Esophagus squamous epithelium (tissue), 4 donors: ENCODE results near the gene GRN.

Experiments
- CTCF ChIP-seq, 6 experiments: fragments of 450-650 bp in 4 of 6; fragments of 200-600 bp in 2 of 6; sonication (generic) in 2 of 6; IDR thresholded peaks; one replicate each; pipeline ENCODE4 v1.5.1; 2016 to 2019; ENCODE audit warnings: antibody characterized with exemption in 6 of 6, mild to moderate bottlenecking in 4 of 6, moderate library complexity in 4 of 6
- POLR2A ChIP-seq, 4 donors: fragments of 450-650 bp; IDR thresholded peaks; one replicate each; pipeline ENCODE4 v1.6.1; 2017; ENCODE audit warnings: antibody characterized with exemption in 4 of 4, mild to moderate bottlenecking in 4 of 4, moderate library complexity in 3 of 4

GRCh38 chr17:44321246-44322120 lies 23.6 kb upstream of the GRN start:
- TF ChIP-seq POLR2A (IDR thresholded peaks at IDR 0.05) (no peak), CTCF (IDR thresholded peaks at IDR 0.05) (no peak)
